ENCODE data around the gene CDK17.
"Not testable (repeated sequence)": the region's sequence is repeated elsewhere in the genome, so short reads cannot be mapped to it uniquely, and the experiment has no call there.

Gene CDK17

GRCh38 chr12:96387981-96388380, 12.3 kb downstream of the CDK17 start:
- DNase-seq (ENCODE audit: low spot score) = no peak

- no peak for DNase-seq (ENCODE audit: low spot score)
Observed at GRCh38 chr12:96386794-96387193, 13.4 kb downstream of the CDK17 start.

- no peak for DNase-seq (ENCODE audit: low spot score)
Observed at GRCh38 chr12:96383991-96384390, 16.2 kb downstream of the CDK17 start.

- no peak for DNase-seq (ENCODE audit: low spot score)
Observed at GRCh38 chr12:96383371-96383770, 16.9 kb downstream of the CDK17 start.

GRCh38 chr12:96379743-96380142, 20.5 kb downstream of the CDK17 start:
- not testable (repeated sequence) for DNase-seq (ENCODE audit: low spot score)

GRCh38 chr12:96378319-96378718, 21.9 kb downstream of the CDK17 start:
- no peak for DNase-seq (ENCODE audit: low spot score)

GRCh38 chr12:96376865-96377264, 23.4 kb downstream of the CDK17 start:
- DNase-seq (ENCODE audit: low spot score) = no peak

- no peak for DNase-seq (ENCODE audit: low spot score)
Observed at GRCh38 chr12:96375841-96376604, 24.2 kb downstream of the CDK17 start.

GRCh38 chr12:96375170-96375569, 25.1 kb downstream of the CDK17 start:
- DNase-seq (ENCODE audit: low spot score) = no peak

GRCh38 chr12:96371790-96372699, 28.2 kb downstream of the CDK17 start:
- no peak for DNase-seq (ENCODE audit: low spot score)

- DNase-seq (ENCODE audit: low spot score) = no peak
Observed at GRCh38 chr12:96371138-96371789, 29.0 kb downstream of the CDK17 start.

- no peak for DNase-seq (ENCODE audit: low spot score)
Observed at GRCh38 chr12:96368687-96369086, 31.6 kb downstream of the CDK17 start.

- DNase-seq (ENCODE audit: low spot score) = no peak
Observed at GRCh38 chr12:96368233-96368632, 32.0 kb downstream of the CDK17 start.

GRCh38 chr12:96366381-96366654, 33.9 kb downstream of the CDK17 start:
- no peak for DNase-seq (ENCODE audit: low spot score)

- no peak for DNase-seq (ENCODE audit: low spot score)
Observed at GRCh38 chr12:96365604-96366380, 34.4 kb downstream of the CDK17 start.

- no peak for DNase-seq (ENCODE audit: low spot score)
Observed at GRCh38 chr12:96364092-96364700, 36.0 kb downstream of the CDK17 start.

- DNase-seq (ENCODE audit: low spot score) = no peak
Observed at GRCh38 chr12:96361074-96361473, 39.2 kb downstream of the CDK17 start.

- no peak for DNase-seq (ENCODE audit: low spot score)
Observed at GRCh38 chr12:96360550-96360949, 39.7 kb downstream of the CDK17 start.

GRCh38 chr12:96359328-96359727, 40.9 kb downstream of the CDK17 start:
- DNase-seq (ENCODE audit: low spot score) = no peak

- DNase-seq (ENCODE audit: low spot score) = no peak
Observed at GRCh38 chr12:96356831-96357230, 43.4 kb downstream of the CDK17 start.

GRCh38 chr12:96354844-96355534, 45.2 kb downstream of the CDK17 start:
- no peak for DNase-seq (ENCODE audit: low spot score)
